Measurements from ENCODE around the gene ZCCHC12. TPM values are rescaled to one million over a fixed set of nuclear protein-coding genes. Genes with fewer than 3 reads are reported as not detected.
A peak's percentile ranks its signal among the peaks of the same experiment; 100 is the strongest.

The ZCCHC12 gene
- total RNA-seq, 1 experiment from 2014 or later = 0.87 TPM

DNA sequence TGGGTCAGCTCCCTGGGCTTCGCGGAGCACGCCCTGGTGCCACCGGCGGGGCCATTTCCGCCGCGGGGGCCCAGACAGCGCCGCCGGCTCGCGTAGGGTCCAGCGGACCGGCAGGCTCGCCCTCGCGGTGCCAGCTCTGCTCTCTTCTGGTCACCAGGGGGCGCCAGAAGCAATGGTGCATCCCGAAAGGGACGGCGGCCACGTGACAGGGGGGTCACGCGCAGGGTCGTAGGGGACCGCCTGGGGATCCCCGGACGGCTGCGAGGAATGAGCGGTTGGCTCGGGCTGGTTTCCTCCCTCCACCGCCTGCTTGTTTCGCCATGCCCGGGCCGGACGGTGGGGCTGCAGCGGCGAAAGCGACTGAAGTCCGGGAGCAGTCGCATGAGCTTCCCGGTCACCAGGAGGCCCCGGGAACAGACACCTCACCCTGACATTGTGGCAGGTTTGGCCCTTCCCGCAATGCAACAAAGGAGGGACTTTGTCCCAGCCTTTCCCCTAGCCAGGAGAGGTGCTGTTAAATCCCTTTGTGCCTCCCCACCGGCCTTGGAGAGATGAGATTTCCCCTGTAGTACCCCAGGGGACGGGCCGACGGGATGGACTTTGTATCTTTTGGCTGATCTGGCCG, 15.8 kb downstream of the ZCCHC12 start (continued):
- TF ChIP-seq, protein P1, sequence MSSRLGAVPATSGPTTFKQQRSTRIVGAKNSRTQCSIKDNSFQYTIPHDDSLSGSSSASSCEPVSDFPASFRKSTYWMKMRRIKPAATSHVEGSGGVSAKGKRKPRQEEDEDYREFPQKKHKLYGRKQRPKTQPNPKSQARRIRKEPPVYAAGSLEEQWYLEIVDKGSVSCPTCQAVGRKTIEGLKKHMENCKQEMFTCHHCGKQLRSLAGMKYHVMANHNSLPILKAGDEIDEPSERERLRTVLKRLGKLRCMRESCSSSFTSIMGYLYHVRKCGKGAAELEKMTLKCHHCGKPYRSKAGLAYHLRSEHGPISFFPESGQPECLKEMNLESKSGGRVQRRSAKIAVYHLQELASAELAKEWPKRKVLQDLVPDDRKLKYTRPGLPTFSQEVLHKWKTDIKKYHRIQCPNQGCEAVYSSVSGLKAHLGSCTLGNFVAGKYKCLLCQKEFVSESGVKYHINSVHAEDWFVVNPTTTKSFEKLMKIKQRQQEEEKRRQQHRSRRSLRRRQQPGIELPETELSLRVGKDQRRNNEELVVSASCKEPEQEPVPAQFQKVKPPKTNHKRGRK (CRISPR knock-in tag; IDR thresholded peaks at IDR 0.05; ENCODE audit: borderline replicate concordance) = no peak
- TF ChIP-seq, protein P2, sequence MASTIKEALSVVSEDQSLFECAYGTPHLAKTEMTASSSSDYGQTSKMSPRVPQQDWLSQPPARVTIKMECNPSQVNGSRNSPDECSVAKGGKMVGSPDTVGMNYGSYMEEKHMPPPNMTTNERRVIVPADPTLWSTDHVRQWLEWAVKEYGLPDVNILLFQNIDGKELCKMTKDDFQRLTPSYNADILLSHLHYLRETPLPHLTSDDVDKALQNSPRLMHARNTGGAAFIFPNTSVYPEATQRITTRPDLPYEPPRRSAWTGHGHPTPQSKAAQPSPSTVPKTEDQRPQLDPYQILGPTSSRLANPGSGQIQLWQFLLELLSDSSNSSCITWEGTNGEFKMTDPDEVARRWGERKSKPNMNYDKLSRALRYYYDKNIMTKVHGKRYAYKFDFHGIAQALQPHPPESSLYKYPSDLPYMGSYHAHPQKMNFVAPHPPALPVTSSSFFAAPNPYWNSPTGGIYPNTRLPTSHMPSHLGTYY (CRISPR knock-in tag; IDR thresholded peaks at IDR 0.05) = no peak
- TF ChIP-seq NR1H2 (CRISPR knock-in tag; IDR thresholded peaks at IDR 0.05) (no peak), SP1 (CRISPR knock-in tag; conservative IDR thresholded peaks at IDR 0.05) (no peak), ZNF396 (CRISPR knock-in tag; IDR thresholded peaks at IDR 0.05; ENCODE audit: borderline replicate concordance) (no peak), JUN (CRISPR knock-in tag; IDR thresholded peaks at IDR 0.05) (no peak), FOXJ3 (CRISPR knock-in tag; IDR thresholded peaks at IDR 0.05; ENCODE audit: borderline replicate concordance) (no peak), NR3C1 (CRISPR knock-in tag; conservative IDR thresholded peaks at IDR 0.05; ENCODE audit: low read depth) (no peak), HMGA2 (CRISPR knock-in tag; IDR thresholded peaks at IDR 0.05) (no peak), TEAD4 (CRISPR knock-in tag; IDR thresholded peaks at IDR 0.05) (no peak), GTF2I (CRISPR knock-in tag; conservative IDR thresholded peaks at IDR 0.05) (no peak), NFE2L1 (CRISPR knock-in tag; IDR thresholded peaks at IDR 0.05) (no peak), SMAD4 (CRISPR knock-in tag; IDR thresholded peaks at IDR 0.05) (no peak), ZNF317 (CRISPR knock-in tag; IDR thresholded peaks at IDR 0.05; ENCODE audit: borderline replicate concordance, low read depth) (no peak), OVOL2 (CRISPR knock-in tag; IDR thresholded peaks at IDR 0.05; ENCODE audit: borderline replicate concordance) (no peak), EMX1 (CRISPR knock-in tag; IDR thresholded peaks at IDR 0.05) (no peak), ETV6 (CRISPR knock-in tag; IDR thresholded peaks at IDR 0.05) (0 out of 2 replicates have a peak, but pooled peaks have one; percentile 49), GABPB1 (CRISPR knock-in tag; IDR thresholded peaks at IDR 0.05) (peak; percentile 38; the same call in 1 of the 2 replicates), CREM (CRISPR knock-in tag; IDR thresholded peaks at IDR 0.05) (no peak), ZNF232 (CRISPR knock-in tag; IDR thresholded peaks at IDR 0.05) (0 out of 2 replicates have a peak, but pooled peaks have one; percentile 27)
- TF ChIP-seq, protein P3, sequence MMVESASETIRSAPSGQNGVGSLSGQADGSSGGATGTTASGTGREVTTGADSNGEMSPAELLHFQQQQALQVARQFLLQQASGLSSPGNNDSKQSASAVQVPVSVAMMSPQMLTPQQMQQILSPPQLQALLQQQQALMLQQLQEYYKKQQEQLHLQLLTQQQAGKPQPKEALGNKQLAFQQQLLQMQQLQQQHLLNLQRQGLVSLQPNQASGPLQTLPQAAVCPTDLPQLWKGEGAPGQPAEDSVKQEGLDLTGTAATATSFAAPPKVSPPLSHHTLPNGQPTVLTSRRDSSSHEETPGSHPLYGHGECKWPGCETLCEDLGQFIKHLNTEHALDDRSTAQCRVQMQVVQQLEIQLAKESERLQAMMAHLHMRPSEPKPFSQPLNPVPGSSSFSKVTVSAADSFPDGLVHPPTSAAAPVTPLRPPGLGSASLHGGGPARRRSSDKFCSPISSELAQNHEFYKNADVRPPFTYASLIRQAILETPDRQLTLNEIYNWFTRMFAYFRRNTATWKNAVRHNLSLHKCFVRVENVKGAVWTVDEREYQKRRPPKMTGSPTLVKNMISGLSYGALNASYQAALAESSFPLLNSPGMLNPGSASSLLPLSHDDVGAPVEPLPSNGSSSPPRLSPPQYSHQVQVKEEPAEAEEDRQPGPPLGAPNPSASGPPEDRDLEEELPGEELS (CRISPR knock-in tag; IDR thresholded peaks at IDR 0.05) = 0 out of 2 replicates have a peak, but pooled peaks have one; percentile 28
- TF ChIP-seq, protein P4, sequence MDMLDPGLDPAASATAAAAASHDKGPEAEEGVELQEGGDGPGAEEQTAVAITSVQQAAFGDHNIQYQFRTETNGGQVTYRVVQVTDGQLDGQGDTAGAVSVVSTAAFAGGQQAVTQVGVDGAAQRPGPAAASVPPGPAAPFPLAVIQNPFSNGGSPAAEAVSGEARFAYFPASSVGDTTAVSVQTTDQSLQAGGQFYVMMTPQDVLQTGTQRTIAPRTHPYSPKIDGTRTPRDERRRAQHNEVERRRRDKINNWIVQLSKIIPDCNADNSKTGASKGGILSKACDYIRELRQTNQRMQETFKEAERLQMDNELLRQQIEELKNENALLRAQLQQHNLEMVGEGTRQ (CRISPR knock-in tag; IDR thresholded peaks at IDR 0.05) = peak; percentile 97
- TF ChIP-seq, protein P5, sequence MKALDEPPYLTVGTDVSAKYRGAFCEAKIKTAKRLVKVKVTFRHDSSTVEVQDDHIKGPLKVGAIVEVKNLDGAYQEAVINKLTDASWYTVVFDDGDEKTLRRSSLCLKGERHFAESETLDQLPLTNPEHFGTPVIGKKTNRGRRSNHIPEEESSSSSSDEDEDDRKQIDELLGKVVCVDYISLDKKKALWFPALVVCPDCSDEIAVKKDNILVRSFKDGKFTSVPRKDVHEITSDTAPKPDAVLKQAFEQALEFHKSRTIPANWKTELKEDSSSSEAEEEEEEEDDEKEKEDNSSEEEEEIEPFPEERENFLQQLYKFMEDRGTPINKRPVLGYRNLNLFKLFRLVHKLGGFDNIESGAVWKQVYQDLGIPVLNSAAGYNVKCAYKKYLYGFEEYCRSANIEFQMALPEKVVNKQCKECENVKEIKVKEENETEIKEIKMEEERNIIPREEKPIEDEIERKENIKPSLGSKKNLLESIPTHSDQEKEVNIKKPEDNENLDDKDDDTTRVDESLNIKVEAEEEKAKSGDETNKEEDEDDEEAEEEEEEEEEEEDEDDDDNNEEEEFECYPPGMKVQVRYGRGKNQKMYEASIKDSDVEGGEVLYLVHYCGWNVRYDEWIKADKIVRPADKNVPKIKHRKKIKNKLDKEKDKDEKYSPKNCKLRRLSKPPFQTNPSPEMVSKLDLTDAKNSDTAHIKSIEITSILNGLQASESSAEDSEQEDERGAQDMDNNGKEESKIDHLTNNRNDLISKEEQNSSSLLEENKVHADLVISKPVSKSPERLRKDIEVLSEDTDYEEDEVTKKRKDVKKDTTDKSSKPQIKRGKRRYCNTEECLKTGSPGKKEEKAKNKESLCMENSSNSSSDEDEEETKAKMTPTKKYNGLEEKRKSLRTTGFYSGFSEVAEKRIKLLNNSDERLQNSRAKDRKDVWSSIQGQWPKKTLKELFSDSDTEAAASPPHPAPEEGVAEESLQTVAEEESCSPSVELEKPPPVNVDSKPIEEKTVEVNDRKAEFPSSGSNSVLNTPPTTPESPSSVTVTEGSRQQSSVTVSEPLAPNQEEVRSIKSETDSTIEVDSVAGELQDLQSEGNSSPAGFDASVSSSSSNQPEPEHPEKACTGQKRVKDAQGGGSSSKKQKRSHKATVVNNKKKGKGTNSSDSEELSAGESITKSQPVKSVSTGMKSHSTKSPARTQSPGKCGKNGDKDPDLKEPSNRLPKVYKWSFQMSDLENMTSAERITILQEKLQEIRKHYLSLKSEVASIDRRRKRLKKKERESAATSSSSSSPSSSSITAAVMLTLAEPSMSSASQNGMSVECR (CRISPR knock-in tag; IDR thresholded peaks at IDR 0.05; ENCODE audit: borderline replicate concordance) = no peak
- TF ChIP-seq, protein P6, sequence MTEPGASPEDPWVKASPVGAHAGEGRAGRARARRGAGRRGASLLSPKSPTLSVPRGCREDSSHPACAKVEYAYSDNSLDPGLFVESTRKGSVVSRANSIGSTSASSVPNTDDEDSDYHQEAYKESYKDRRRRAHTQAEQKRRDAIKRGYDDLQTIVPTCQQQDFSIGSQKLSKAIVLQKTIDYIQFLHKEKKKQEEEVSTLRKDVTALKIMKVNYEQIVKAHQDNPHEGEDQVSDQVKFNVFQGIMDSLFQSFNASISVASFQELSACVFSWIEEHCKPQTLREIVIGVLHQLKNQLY (CRISPR knock-in tag; IDR thresholded peaks at IDR 0.05) = no peak
- TF ChIP-seq, protein P7, sequence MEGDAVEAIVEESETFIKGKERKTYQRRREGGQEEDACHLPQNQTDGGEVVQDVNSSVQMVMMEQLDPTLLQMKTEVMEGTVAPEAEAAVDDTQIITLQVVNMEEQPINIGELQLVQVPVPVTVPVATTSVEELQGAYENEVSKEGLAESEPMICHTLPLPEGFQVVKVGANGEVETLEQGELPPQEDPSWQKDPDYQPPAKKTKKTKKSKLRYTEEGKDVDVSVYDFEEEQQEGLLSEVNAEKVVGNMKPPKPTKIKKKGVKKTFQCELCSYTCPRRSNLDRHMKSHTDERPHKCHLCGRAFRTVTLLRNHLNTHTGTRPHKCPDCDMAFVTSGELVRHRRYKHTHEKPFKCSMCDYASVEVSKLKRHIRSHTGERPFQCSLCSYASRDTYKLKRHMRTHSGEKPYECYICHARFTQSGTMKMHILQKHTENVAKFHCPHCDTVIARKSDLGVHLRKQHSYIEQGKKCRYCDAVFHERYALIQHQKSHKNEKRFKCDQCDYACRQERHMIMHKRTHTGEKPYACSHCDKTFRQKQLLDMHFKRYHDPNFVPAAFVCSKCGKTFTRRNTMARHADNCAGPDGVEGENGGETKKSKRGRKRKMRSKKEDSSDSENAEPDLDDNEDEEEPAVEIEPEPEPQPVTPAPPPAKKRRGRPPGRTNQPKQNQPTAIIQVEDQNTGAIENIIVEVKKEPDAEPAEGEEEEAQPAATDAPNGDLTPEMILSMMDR (IDR thresholded peaks at IDR 0.05) = peak; percentile 54; the same call in 1 of the 2 replicates

Data from WTC11 (cell line).